A549 (cell line): ENCODE results near the gene LMO7. TPM values are rescaled to one million over a fixed set of nuclear protein-coding genes. Genes with fewer than 3 reads are reported as not detected.

Experiments used
- ATAC-seq, 2 experiments: fragments of 200-7000 bp in 1 of 2; fragments of >200 bp in 1 of 2; cut with Nextera tagmentation in 1 of 2; cut with Tn5 transposase in 1 of 2; 3 replicates each; pipeline versions ENCODE4 v1.8.0 to v1.9.1; 2018 to 2020; ENCODE audit warnings: mild to moderate bottlenecking in 1 of 2, moderate library complexity in 1 of 2
- CTCF ChIA-PET: fragments of 300-600 bp; sonication (Branson Sonifier 250); formaldehyde crosslinking; extraction: SDS; loops from one replicate; lab custom pipeline; 2021; ENCODE audit warnings: antibody characterized with exemption, inconsistent platforms; lab: Yijun Ruan, JAX
- POLR2A ChIA-PET: fragments of 350-600 bp; formaldehyde crosslinking; extraction: SDS; loops from one replicate; lab custom pipeline; 2021; ENCODE audit warnings: antibody characterized with exemption, inconsistent platforms; lab: Yijun Ruan, JAX
- DNase-seq, 2 experiments: peaks; one replicate each; pipeline versions ENCODE4 v3.0.0 to v3.0.0-alpha.2; 2011 to 2016; ENCODE audit warnings: low read depth in 1 of 2, low spot score in 1 of 2
- FAIRE-seq: peaks from 2 replicates; lab custom pipeline; 2011; peaks lifted over from hg19 to GRCh38; lab: Jason Lieb, UNC
- H3K27ac ChIP-seq, 2 experiments: fragments of >200 bp; sonication (Bioruptor Twin); formaldehyde crosslinking; 3 replicates each; pipeline ENCODE4 v1.5.1; 2016 to 2017
- H3K4me1 ChIP-seq: fragments of >200 bp; sonication (Bioruptor Twin); formaldehyde crosslinking; 3 replicates; pipeline ENCODE4 v1.6.1; 2016
- H3K4me2 ChIP-seq: fragments of >200 bp; sonication (Bioruptor Twin); formaldehyde crosslinking; 3 replicates; pipeline ENCODE4 v1.6.1; 2016
- H3K4me3 ChIP-seq: fragments of >200 bp; sonication (Bioruptor Twin); formaldehyde crosslinking; 3 replicates; pipeline ENCODE4 v1.5.1; 2016
- H3K9me3 ChIP-seq: fragments of >200 bp; sonication (Bioruptor Twin); formaldehyde crosslinking; 3 replicates; pipeline ENCODE4 v1.6.1; 2016
- ATOH8 ChIP-seq: fragments of 250-450 bp; sonication (Bioruptor Pico); IDR thresholded peaks from 2 replicates; pipeline ENCODE4 v1.5.0; 2020; ENCODE audit warnings: low read depth, mild to moderate bottlenecking, moderate library complexity
- CBX2 ChIP-seq: fragments of 200-600 bp; sonication (generic); IDR thresholded peaks from 2 replicates; pipeline ENCODE4 v1.6.1; 2016; ENCODE audit warnings: low read depth, mild to moderate bottlenecking, borderline replicate concordance
- CBX8 ChIP-seq: fragments of 200-600 bp; sonication (generic); IDR thresholded peaks from 2 replicates; pipeline ENCODE4 v1.6.1; 2016
- CEBPB ChIP-seq, 2 experiments: fragments of >200 bp in 1 of 2; sonication (Bioruptor Twin) in 1 of 2; formaldehyde crosslinking in 1 of 2; IDR thresholded peaks; 2 replicates each; pipeline ENCODE4 v1.6.1; 2012 to 2016
- CHD2 ChIP-seq: fragments of 150-350 bp; IDR thresholded peaks from 2 replicates; pipeline ENCODE4 v1.6.1; 2014; ENCODE audit warnings: low read length; ENCODE audit not compliant: partially characterized antibody
- ELK1 ChIP-seq: fragments of 150-350 bp; IDR thresholded peaks from 2 replicates; pipeline ENCODE4 v1.6.1; 2014; ENCODE audit warnings: low read depth, mild to moderate bottlenecking, low read length
- EP300 ChIP-seq, 2 experiments: fragments of >200 bp; sonication (Bioruptor Twin); formaldehyde crosslinking; IDR thresholded peaks; 2 replicates in 1 of 2; 3 replicates in 1 of 2; pipeline ENCODE4 v1.6.1; 2016 to 2017
- ESRRA ChIP-seq: fragments of 150-350 bp; IDR thresholded peaks from 2 replicates; pipeline ENCODE4 v1.6.1; 2014; ENCODE audit warnings: mild to moderate bottlenecking, low read length, borderline replicate concordance
- FOSB ChIP-seq: fragments of 250-450 bp; sonication (Bioruptor Pico); IDR thresholded peaks from 2 replicates; pipeline ENCODE4 v1.5.0; 2020; ENCODE audit warnings: mild to moderate bottlenecking, moderate library complexity
- GATA3 ChIP-seq: IDR thresholded peaks from 2 replicates; pipeline ENCODE4 v1.6.1; 2012; ENCODE audit warnings: borderline replicate concordance
- HES2 ChIP-seq: fragments of >200 bp; sonication (Bioruptor Twin); formaldehyde crosslinking; IDR thresholded peaks from 2 replicates; pipeline ENCODE4 v1.6.1; 2016
- HOXA7 ChIP-seq: fragments of 250-450 bp; sonication (Bioruptor Pico); IDR thresholded peaks from 2 replicates; pipeline ENCODE4 v1.5.0; 2020; ENCODE audit warnings: mild to moderate bottlenecking, moderate library complexity
- HOXB13 ChIP-seq: fragments of 250-450 bp; sonication (Bioruptor Pico); IDR thresholded peaks from 2 replicates; pipeline ENCODE4 v1.5.0; 2020; ENCODE audit warnings: low read depth, mild to moderate bottlenecking, moderate library complexity
- JUN ChIP-seq, 2 experiments: fragments of >200 bp; sonication (Bioruptor Twin); formaldehyde crosslinking; IDR thresholded peaks; 2 replicates in 1 of 2; 3 replicates in 1 of 2; pipeline ENCODE4 v1.6.1; 2016 to 2017
- JUNB ChIP-seq: fragments of >200 bp; sonication (Bioruptor Twin); formaldehyde crosslinking; IDR thresholded peaks from 2 replicates; pipeline ENCODE4 v1.6.1; 2016
- KDM1A ChIP-seq: fragments of 200-600 bp; sonication (generic); IDR thresholded peaks from 2 replicates; pipeline ENCODE4 v1.6.1; 2016; ENCODE audit warnings: low read depth, mild to moderate bottlenecking
- KDM5A ChIP-seq: fragments of 200-600 bp; sonication (generic); IDR thresholded peaks from 2 replicates; pipeline ENCODE4 v1.6.1; 2016; ENCODE audit warnings: antibody characterized with exemption, mild to moderate bottlenecking
- MAFK ChIP-seq: fragments of 450-650 bp; IDR thresholded peaks from 2 replicates; pipeline ENCODE4 v1.6.1; 2014; ENCODE audit not compliant: partially characterized antibody
- MAX ChIP-seq: IDR thresholded peaks from 2 replicates; pipeline ENCODE4 v1.6.1; 2012
- MAZ ChIP-seq: fragments of 150-350 bp; IDR thresholded peaks from 2 replicates; pipeline ENCODE4 v1.6.1; 2014; ENCODE audit warnings: antibody characterized with exemption, low read depth, low read length, borderline replicate concordance
- MYC ChIP-seq: IDR thresholded peaks from 2 replicates; pipeline ENCODE4 v1.6.1; 2012; ENCODE audit warnings: mild to moderate bottlenecking, inconsistent platforms, low read length, improper control_type of control experiment, borderline replicate concordance
- NFE2L2 ChIP-seq: fragments of 150-350 bp; conservative IDR thresholded peaks from 2 replicates; pipeline ENCODE4 v1.6.1; 2014; ENCODE audit warnings: low read length
- NR3C1 ChIP-seq: fragments of >200 bp; sonication (Bioruptor Twin); formaldehyde crosslinking; IDR thresholded peaks from 3 replicates; pipeline ENCODE4 v1.6.1; 2017
- POLR2A ChIP-seq: IDR thresholded peaks from 2 replicates; pipeline ENCODE4 v1.6.1; 2012; ENCODE audit warnings: mild to moderate bottlenecking, low read length
- RAD21 ChIP-seq, 2 experiments: fragments of >200 bp in 1 of 2; sonication (Bioruptor Twin) in 1 of 2; formaldehyde crosslinking in 1 of 2; IDR thresholded peaks in 1 of 2; conservative IDR thresholded peaks in 1 of 2; 2 replicates in 1 of 2; 3 replicates in 1 of 2; pipeline ENCODE4 v1.6.1; 2012 to 2018; ENCODE audit warnings: inconsistent platforms in 1 of 2
- RCOR1 ChIP-seq: fragments of 150-350 bp; IDR thresholded peaks from 2 replicates; pipeline ENCODE4 v1.6.1; 2014; ENCODE audit warnings: antibody characterized with exemption, low read length, low read depth
- REST ChIP-seq: fragments of 200-600 bp; sonication (generic); IDR thresholded peaks from 2 replicates; pipeline ENCODE4 v1.6.1; 2016; ENCODE audit warnings: antibody characterized with exemption, mild to moderate bottlenecking, moderate library complexity
- RFX5 ChIP-seq: fragments of 450-650 bp; IDR thresholded peaks from 2 replicates; pipeline ENCODE4 v1.7.1; 2014; ENCODE audit warnings: antibody characterized with exemption, mild to moderate bottlenecking, moderate library complexity
- RNF2 ChIP-seq: fragments of 200-600 bp; sonication (generic); IDR thresholded peaks from 2 replicates; pipeline ENCODE4 v1.6.1; 2016; ENCODE audit warnings: low read depth, mild to moderate bottlenecking, antibody characterized with exemption, moderate library complexity, borderline replicate concordance
- SREBF2 ChIP-seq: fragments of 450-650 bp; IDR thresholded peaks from 2 replicates; pipeline ENCODE4 v1.6.1; 2014; ENCODE audit warnings: mild to moderate bottlenecking, moderate library complexity
- TFCP2L1 ChIP-seq: fragments of 250-450 bp; sonication (Bioruptor Pico); IDR thresholded peaks from 2 replicates; pipeline ENCODE4 v1.5.0; 2021; ENCODE audit warnings: mild to moderate bottlenecking
- ZC3H11A ChIP-seq: fragments of 450-650 bp; IDR thresholded peaks from 2 replicates; pipeline ENCODE4 v1.6.1; 2014; ENCODE audit warnings: antibody characterized with exemption, mild to moderate bottlenecking
- ZNF302 ChIP-seq: fragments of 250-450 bp; sonication (Bioruptor Pico); IDR thresholded peaks from 2 replicates; pipeline ENCODE4 v1.9.0; 2021; ENCODE audit warnings: inconsistent platforms, mild to moderate bottlenecking, moderate library complexity
- WGBS: methylation state at CpG from one replicate; pipeline ENCODE4 v1.1.6; 2017; ENCODE audit errors: missing lambda C conversion rate; 5-methylcytosine and 5-hydroxymethylcytosine counted together
- polyA plus RNA-seq, 4 experiments: library from polyadenylated mRNA; depleted of rRNA in 3 of 4; stranded (reverse); fragments of >200 nt; fragmentation: RNase III in 1 of 4; extraction: RNeasy Plus Mini Kit Qiagen cat#74134 plus additional on column Dnase treatment in 1 of 4; gene quantifications; 2 replicates in 3 of 4; 3 replicates in 1 of 4; pipeline ENCODE4 v1.2.3, GENCODE V29; 2011 to 2017
- TF ChIP-seq, protein P1 (sequence below): fragments of >200 bp; sonication (Bioruptor Twin); formaldehyde crosslinking; IDR thresholded peaks from 3 replicates; pipeline ENCODE4 v1.6.1; 2016

LMO7 gene
- polyA plus RNA-seq, 2 of the 4 experiments (the other 2 are of a cell fraction) = 23.4 to 33.2 TPM

- DNase-seq (no peak), FAIRE-seq (no peak), ATAC-seq (no peak)
- Histone ChIP-seq H3K9me3 (peaks cover 4% of the 10 kb centered on the region; the same call in 1 of the 3 replicates), H3K27ac (no peak overlapping the region), H3K4me2 (no peak overlapping the region), H3K4me1 (no peaks in the 10 kb centered on the region), H3K4me3 (no peak overlapping the region)
- ChIA-PET POLR2A (no interaction called here), CTCF (interaction anchor here (0.6 kb wide), 1 partner anchor 48 kb away, joined by 3 read pairs; no protein-coding TSS in a partner anchor)
- TF ChIP-seq RNF2 = no peak
- TF ChIP-seq JUN (IDR thresholded peaks at IDR 0.05) = no peak
- TF ChIP-seq, protein P1, sequence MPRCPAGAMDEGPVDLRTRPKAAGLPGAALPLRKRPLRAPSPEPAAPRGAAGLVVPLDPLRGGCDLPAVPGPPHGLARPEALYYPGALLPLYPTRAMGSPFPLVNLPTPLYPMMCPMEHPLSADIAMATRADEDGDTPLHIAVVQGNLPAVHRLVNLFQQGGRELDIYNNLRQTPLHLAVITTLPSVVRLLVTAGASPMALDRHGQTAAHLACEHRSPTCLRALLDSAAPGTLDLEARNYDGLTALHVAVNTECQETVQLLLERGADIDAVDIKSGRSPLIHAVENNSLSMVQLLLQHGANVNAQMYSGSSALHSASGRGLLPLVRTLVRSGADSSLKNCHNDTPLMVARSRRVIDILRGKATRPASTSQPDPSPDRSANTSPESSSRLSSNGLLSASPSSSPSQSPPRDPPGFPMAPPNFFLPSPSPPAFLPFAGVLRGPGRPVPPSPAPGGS = no peak
- TF ChIP-seq GATA3 = no peak
- no peak for TF ChIP-seq CBX2
- TF ChIP-seq HES2 = no peak
- no peak for TF ChIP-seq NFE2L2
- TF ChIP-seq KDM1A = no peak
- TF ChIP-seq CEBPB (IDR thresholded peaks at IDR 0.05) = no peak
- no peak for TF ChIP-seq EP300 (IDR thresholded peaks at IDR 0.05)
- TF ChIP-seq RFX5 = no peak
- no peak for TF ChIP-seq ELK1
- no peak for TF ChIP-seq CHD2
- TF ChIP-seq ZNF302 (CRISPR knock-in tag) = no peak
- TF ChIP-seq HOXA7 (CRISPR knock-in tag) = no peak
- TF ChIP-seq JUNB = no peak
- TF ChIP-seq MAFK = no peak
- no peak for TF ChIP-seq POLR2A
- 96% methylated on average over 1 of the region's 1 CpG for WGBS
Measured at GRCh38 chr13:75830842-75831241, 194.7 kb downstream of the LMO7 start.

DNA sequence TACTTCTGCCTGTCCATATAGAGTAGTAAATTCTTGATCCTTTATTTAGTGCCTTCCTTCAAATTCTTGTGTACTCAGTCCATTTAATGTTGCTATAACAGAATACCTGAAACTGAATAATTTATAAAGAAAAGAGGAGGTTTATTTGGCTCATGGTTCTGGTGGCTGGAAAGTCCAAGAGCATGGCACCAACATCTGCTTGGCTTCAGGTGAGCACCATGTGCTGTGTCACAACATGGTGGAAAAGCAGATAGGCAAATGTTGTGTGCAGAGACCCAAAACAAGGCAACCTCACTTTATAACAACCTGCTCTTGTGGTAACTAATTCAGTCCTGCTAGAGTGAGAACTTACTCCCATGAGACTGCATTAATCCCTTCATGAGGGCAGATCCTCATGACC lies 195.3 kb downstream of the LMO7 start:
- no peak for FAIRE-seq
- Histone ChIP-seq H3K4me1 (no peaks in the 10 kb centered on the region), H3K4me3 (no peak overlapping the region), H3K4me2 (no peak overlapping the region), H3K27ac (no peak overlapping the region), H3K9me3 (peaks cover 4% of the 10 kb centered on the region; the same call in 1 of the 3 replicates)
- ChIA-PET POLR2A (no interaction called here), CTCF (no interaction called here)
- no peak for ATAC-seq
- no peak for DNase-seq
- TF ChIP-seq GATA3 = no peak
- no peak for TF ChIP-seq MAFK
- no peak for TF ChIP-seq SREBF2
- TF ChIP-seq REST = no peak
- no peak for TF ChIP-seq MAX
- TF ChIP-seq ZC3H11A = no peak
- no peak for TF ChIP-seq ESRRA
- no peak for TF ChIP-seq RCOR1
- TF ChIP-seq CBX8 = no peak
- TF ChIP-seq MAZ = no peak
- no peak for TF ChIP-seq TFCP2L1 (CRISPR knock-in tag)
- no peak for TF ChIP-seq RAD21 (conservative IDR thresholded peaks at IDR 0.05 in 1 of 2, IDR thresholded peaks at IDR 0.05 in 1 of 2)
- TF ChIP-seq ATOH8 = no peak
- TF ChIP-seq HES2 = no peak
- no peak for TF ChIP-seq HOXB13 (CRISPR knock-in tag)
- TF ChIP-seq NR3C1 = no peak
- no peak for TF ChIP-seq KDM5A
- no peak for TF ChIP-seq FOSB (CRISPR knock-in tag)
- no peak for TF ChIP-seq MYC
